ENCODE measurements around the gene NLGN2. TPM values are rescaled to one million over a fixed set of nuclear protein-coding genes. Genes with fewer than 3 reads are reported as not detected.

Gene NLGN2
- total RNA-seq, 1 donor from 2014 or later, result 90.8 TPM

GRCh38 chr17:7435676-7436555 is 28.3 kb downstream of the NLGN2 start:
- peaks cover 19% of the 10 kb centered on the region for H3K27me3 Mint-ChIP-seq (ENCODE audit: unreplicated experiment)
- no peak overlapping the region for H3K27ac Mint-ChIP-seq (ENCODE audit: unreplicated experiment)
- peak; percentile 53 for DNase-seq

GRCh38 chr17:7436556-7437368 is 29.1 kb downstream of the NLGN2 start:
- peak; percentile 88 for DNase-seq
- peaks cover 19% of the 10 kb centered on the region for H3K27me3 Mint-ChIP-seq (ENCODE audit: unreplicated experiment)
- peaks cover 17% of the 10 kb centered on the region for H3K4me1 Mint-ChIP-seq (ENCODE audit: low read depth, unreplicated experiment)
- peaks cover 18% of the 10 kb centered on the region for H3K9me3 Mint-ChIP-seq (ENCODE audit: unreplicated experiment)
- no peaks in the 10 kb centered on the region for H3K36me3 Mint-ChIP-seq (ENCODE audit: unreplicated experiment)
- peak overlapping the region; percentile 87 for H3K4me3 Mint-ChIP-seq (ENCODE audit: unreplicated experiment)
- H3K27ac Mint-ChIP-seq (ENCODE audit: unreplicated experiment), result no peak overlapping the region
- peak; percentile 54 for TF ChIP-seq CTCF (IDR thresholded peaks at IDR 0.05; ENCODE audit: partially characterized antibody, unreplicated experiment)

More at GRCh38 chr17:7435676-7436555, 28.3 kb downstream of the NLGN2 start:
- peak overlapping the region; percentile 87 for H3K4me3 Mint-ChIP-seq (ENCODE audit: unreplicated experiment)
- no peaks in the 10 kb centered on the region for H3K36me3 Mint-ChIP-seq (ENCODE audit: unreplicated experiment)
- H3K4me1 Mint-ChIP-seq (ENCODE audit: low read depth, unreplicated experiment), result peaks cover 12% of the 10 kb centered on the region
- H3K9me3 Mint-ChIP-seq (ENCODE audit: unreplicated experiment), result peaks cover 20% of the 10 kb centered on the region
- TF ChIP-seq CTCF (IDR thresholded peaks at IDR 0.05; ENCODE audit: partially characterized antibody, unreplicated experiment), result no peak

DNA sequence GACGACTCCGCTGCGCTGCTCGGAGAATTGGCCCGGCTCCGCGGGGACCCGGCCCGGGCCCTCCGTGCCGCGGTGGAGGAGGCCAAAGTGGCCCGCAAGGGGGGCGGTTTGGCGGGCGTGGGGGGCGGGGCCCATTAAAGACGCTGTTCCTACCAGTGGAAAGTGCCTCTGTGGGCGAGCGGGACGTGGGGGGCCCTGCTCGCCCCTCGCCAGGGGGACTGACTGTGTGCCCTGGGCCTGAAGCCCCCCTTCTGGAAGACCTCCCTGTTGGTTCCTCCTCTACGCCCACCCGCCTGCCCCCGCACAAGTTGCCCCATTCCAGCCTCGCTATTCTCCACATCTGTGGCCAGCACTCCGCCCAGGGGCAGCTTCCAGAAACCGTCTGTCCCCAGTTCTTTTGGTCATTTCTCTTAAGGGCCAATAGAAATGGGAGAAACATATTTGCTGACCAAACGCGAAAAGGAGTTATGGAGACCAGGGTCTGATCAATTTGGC is 29.8 kb downstream of the NLGN2 start:
- H3K4me1 Mint-ChIP-seq (ENCODE audit: low read depth, unreplicated experiment), result peaks cover 17% of the 10 kb centered on the region
- peaks cover 21% of the 10 kb centered on the region for H3K27me3 Mint-ChIP-seq (ENCODE audit: unreplicated experiment)
- peak overlapping the region; percentile 86 for H3K4me3 Mint-ChIP-seq (ENCODE audit: unreplicated experiment)
- no peak for DNase-seq
- no peaks in the 10 kb centered on the region for H3K36me3 Mint-ChIP-seq (ENCODE audit: unreplicated experiment)
- no peak for TF ChIP-seq CTCF (IDR thresholded peaks at IDR 0.05; ENCODE audit: partially characterized antibody, unreplicated experiment)
- peaks cover 18% of the 10 kb centered on the region for H3K9me3 Mint-ChIP-seq (ENCODE audit: unreplicated experiment)
- peak overlapping the region; percentile 38 for H3K27ac Mint-ChIP-seq (ENCODE audit: unreplicated experiment)

GRCh38 chr17:7437950-7438614 is 30.4 kb downstream of the NLGN2 start:
- Mint-ChIP-seq H3K27ac (ENCODE audit: unreplicated experiment) (peak overlapping the region; percentile 38), H3K4me1 (ENCODE audit: low read depth, unreplicated experiment) (peaks cover 17% of the 10 kb centered on the region), H3K9me3 (ENCODE audit: unreplicated experiment) (peaks cover 18% of the 10 kb centered on the region), H3K36me3 (ENCODE audit: unreplicated experiment) (no peaks in the 10 kb centered on the region), H3K4me3 (ENCODE audit: unreplicated experiment) (peak overlapping the region; percentile 86), H3K27me3 (ENCODE audit: unreplicated experiment) (peaks cover 22% of the 10 kb centered on the region)
- no peak for TF ChIP-seq CTCF (IDR thresholded peaks at IDR 0.05; ENCODE audit: partially characterized antibody, unreplicated experiment)
- peak; percentile 57 for DNase-seq
